ENCODE measurements around the gene CFI. TPM values are rescaled to one million over a fixed set of nuclear protein-coding genes. Genes with fewer than 3 reads are reported as not detected.

Gene CFI
- total and polyA plus RNA-seq, 9 of the 15 experiments (the other 6 are each of a cell fraction or from before 2014, with no cell fraction given) = 0.30 to 8.4 (median 0.95) TPM

- H2AFZ ChIP-seq (ENCODE audit: low read depth, low read length) = no peak overlapping the region
- H3K27ac ChIP-seq (ENCODE audit: extremely low read depth, low read depth, low read length) = no peak overlapping the region
- no peak overlapping the region for H3K4me2 ChIP-seq (ENCODE audit: insufficient read depth, low read length)
- H3K9me1 ChIP-seq (ENCODE audit: control insufficient read depth, insufficient read depth, low read length) = no peaks in the 10 kb centered on the region
- H3K27me3 ChIP-seq (ENCODE audit: control insufficient read depth in 2 of 2, insufficient read depth in 2 of 2, low read length in 2 of 2) = no peaks in the 10 kb centered on the region
- H3K4me3 ChIP-seq = no peak overlapping the region
- ATAC-seq = 0 out of 3 replicates have a peak, but pooled peaks have one; percentile 11
- intact Hi-C loops (cut with micrococcal nuclease) (loop anchor here (10.0 kb wide), 2 partner anchors 245 to 385 kb away; partner anchors contain the start of genes ELOVL6 and MCUB), in situ Hi-C loops (cut with MboI) (loop anchor here (5.0 kb wide), 2 partner anchors 97 to 382 kb away; no protein-coding TSS in a partner anchor)
- peaks cover 8 to 15% of the 10 kb centered on the region in 2 experiments for H3K4me1 ChIP-seq (replicated peaks in 1 of 2; ENCODE audit: control insufficient read depth in 2 of 2, insufficient read depth in 2 of 2, low read length in 2 of 2)
- no peak overlapping the region for H3K9ac ChIP-seq (ENCODE audit: insufficient read depth in 1 of 2, low read depth in 2 of 2, low read length in 2 of 2)
- no peaks in the 10 kb centered on the region for H3K79me2 ChIP-seq (ENCODE audit: control insufficient read depth, insufficient read depth, low read length)
- CTCF ChIA-PET (ENCODE audit: low intra/inter-chr PET ratio) = no interaction called here
- BruUV-seq (replicated peaks) = no TSS peak
- FAIRE-seq = no peak
- DNase-seq (ENCODE audit: extremely low read depth in 1 of 4, low spot score in 3 of 4) = no peak
- POLR2A ChIA-PET = interaction anchor here (0.7 kb wide), 1 partner anchor 14 kb away, joined by 3 read pairs; no protein-coding TSS in a partner anchor
- WGBS (ENCODE audit: insufficient coverage, low coverage, missing lambda C conversion rate) = 68% methylated on average over 2 of the region's 2 CpGs
- no peaks in the 10 kb centered on the region for H3K36me3 ChIP-seq (ENCODE audit: control insufficient read depth, insufficient read depth, low read length)
- H3K9me3 ChIP-seq (replicated peaks; ENCODE audit: control insufficient read depth, insufficient read depth, low read depth, low read length) = no peaks in the 10 kb centered on the region
- no peaks in the 10 kb centered on the region for H4K20me1 ChIP-seq (replicated peaks; ENCODE audit: control insufficient read depth, insufficient read depth, low read length)
- peak; percentile 24 for TF ChIP-seq PRDM10 (IDR thresholded peaks at IDR 0.05; ENCODE audit: partially characterized antibody)
- TF ChIP-seq TOE1 (IDR thresholded peaks at IDR 0.05; ENCODE audit: borderline replicate concordance) = no peak
- no peak for TF ChIP-seq TOE1 (CRISPR knock-in tag; IDR thresholded peaks at IDR 0.05; ENCODE audit: borderline replicate concordance, low read depth)
- no peak for TF ChIP-seq ZNF668 (CRISPR knock-in tag; IDR thresholded peaks at IDR 0.05)
- no peak for TF ChIP-seq JUN (IDR thresholded peaks at IDR 0.05; ENCODE audit: borderline replicate concordance, low read depth, low read length)
- TF ChIP-seq JUN (CRISPR knock-in tag; IDR thresholded peaks at IDR 0.05; ENCODE audit: borderline replicate concordance) = no peak
- TF ChIP-seq PTBP1 (IDR thresholded peaks at IDR 0.05; ENCODE audit: low read depth, low read length) = no peak
- TF ChIP-seq NR0B1 (IDR thresholded peaks at IDR 0.05; ENCODE audit: partially characterized antibody) = no peak
Measured at GRCh38 chr4:109809655-109810054, 7.9 kb upstream of the CFI start.

Data from K562 (cell line).